Mesothelial cell of epicardium (in vitro differentiated cells): ENCODE results near the gene PNPLA1. TPM values are rescaled to one million over a fixed set of nuclear protein-coding genes. Genes with fewer than 3 reads are reported as not detected.

Experiments
- DNase-seq, 2 experiments: peaks; one replicate each; pipeline ENCODE4 v3.0.0; 2021; ENCODE audit warnings: low spot score in 2 of 2; ENCODE audit not compliant: unreplicated experiment in 2 of 2
- H3K27ac Mint-ChIP-seq: 2 replicates; pipeline ENCODE4 v1.8.0; 2021; ENCODE audit warnings: mixed read lengths
- H3K27me3 Mint-ChIP-seq: 2 replicates; pipeline ENCODE4 v1.8.0; 2021; ENCODE audit warnings: low read depth, mixed read lengths
- H3K36me3 Mint-ChIP-seq: 2 replicates; pipeline ENCODE4 v1.8.0; 2021; ENCODE audit warnings: mixed read lengths
- H3K4me1 Mint-ChIP-seq: 2 replicates; pipeline ENCODE4 v1.8.0; 2021; ENCODE audit warnings: mixed read lengths
- H3K4me3 Mint-ChIP-seq: 2 replicates; pipeline ENCODE4 v1.8.0; 2021; ENCODE audit warnings: mild to moderate bottlenecking, moderate library complexity, mixed read lengths
- H3K9me3 Mint-ChIP-seq: 2 replicates; pipeline ENCODE4 v1.8.0; 2021; ENCODE audit warnings: mixed read lengths
- total RNA-seq: library from RNA; stranded (reverse); gene quantifications from 3 replicates; pipeline ENCODE4 v1.2.1, GENCODE V29; 2021
- TF ChIP-seq, protein P1 (sequence below): fragments of 200-600 bp; sonication (generic); IDR thresholded peaks from one replicate; pipeline ENCODE4 v1.5.0; 2021; ENCODE audit warnings: antibody characterized with exemption; ENCODE audit not compliant: unreplicated experiment

PNPLA1 gene
- total RNA-seq, 1 donor from 2014 or later = not detected

DNA sequence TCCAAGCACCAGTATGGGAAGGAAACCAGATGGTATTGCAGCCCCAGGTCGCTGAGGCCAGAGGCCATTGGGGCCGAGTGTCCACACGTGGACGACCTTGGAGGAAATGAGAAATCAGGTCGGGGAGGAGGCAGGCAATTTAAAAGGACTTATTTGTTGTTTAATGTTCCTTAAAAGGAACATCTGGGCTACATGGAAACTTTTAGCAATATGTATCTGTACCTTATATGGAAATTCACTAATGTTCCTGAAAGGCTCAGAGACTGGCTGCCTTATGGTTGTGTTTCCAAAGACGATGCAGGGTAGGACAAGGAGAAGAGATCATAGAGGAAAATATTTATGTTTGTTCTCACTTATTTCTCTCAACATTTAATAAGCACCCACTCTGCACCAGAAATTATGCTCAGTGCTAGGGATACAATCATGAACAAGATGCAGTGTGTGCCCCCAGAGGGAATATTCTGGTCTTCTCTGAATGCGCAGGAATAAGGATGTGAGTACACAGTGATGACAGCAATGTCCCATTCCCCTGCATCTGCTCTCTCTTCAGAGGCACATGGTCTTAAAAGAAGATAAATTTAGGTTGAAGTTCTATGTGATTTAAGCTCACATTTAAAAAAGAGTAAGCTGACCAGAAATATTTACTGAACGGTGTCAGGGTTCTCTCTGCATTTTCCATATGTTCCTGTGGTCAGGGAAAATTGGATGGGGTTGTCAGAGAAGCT, 63.5 kb downstream of the PNPLA1 start:
- H3K36me3 Mint-ChIP-seq = no peaks in the 10 kb centered on the region
- H3K27me3 Mint-ChIP-seq = peaks cover 32% of the 10 kb centered on the region
- DNase-seq = no peak

DNA sequence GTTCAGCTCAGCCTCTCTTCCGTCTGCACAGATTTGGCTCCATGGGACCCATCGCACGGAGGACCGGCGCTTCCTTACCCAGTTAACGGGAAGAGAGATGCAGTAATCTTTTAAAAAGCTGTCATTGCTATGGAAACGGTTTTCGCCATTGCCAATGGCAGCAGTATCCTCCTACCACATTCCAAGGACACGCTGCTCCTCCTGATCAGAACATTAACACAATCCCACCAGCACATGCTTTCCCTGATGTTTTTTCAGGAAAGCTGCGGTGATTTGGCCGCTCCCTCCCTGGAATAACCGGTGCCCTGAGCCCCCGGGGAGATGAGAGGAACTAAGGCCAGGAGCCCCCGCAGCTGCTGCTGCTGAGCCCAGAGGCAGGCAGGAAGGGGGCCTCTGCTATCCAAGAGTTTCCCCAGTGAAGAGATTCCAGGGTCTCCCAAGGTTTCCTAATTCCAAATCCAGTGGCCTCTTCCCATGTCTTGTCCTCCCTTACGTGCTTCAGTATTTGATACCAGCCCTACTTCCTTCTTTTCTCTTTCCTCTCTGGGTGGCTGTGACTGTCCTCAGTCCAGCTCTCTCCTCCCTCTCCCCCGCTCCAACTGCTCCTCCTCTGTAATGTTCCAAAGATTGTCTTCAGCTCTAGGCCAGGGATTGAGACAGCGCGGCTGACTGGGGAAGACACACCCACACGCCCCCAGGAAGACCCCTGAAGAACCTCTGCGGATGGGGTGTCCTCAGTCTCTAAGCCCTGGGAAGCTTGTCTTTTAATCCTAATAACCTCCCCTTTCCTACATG, 64.3 kb downstream of the PNPLA1 start:
- Mint-ChIP-seq H3K4me3 (no peak overlapping the region), H3K9me3 (no peaks in the 10 kb centered on the region), H3K27me3 (peaks cover 30% of the 10 kb centered on the region), H3K36me3 (no peaks in the 10 kb centered on the region), H3K4me1 (peaks cover 22% of the 10 kb centered on the region), H3K27ac (peak overlapping the region; percentile 66)
- DNase-seq = no peak
- TF ChIP-seq, protein P1, sequence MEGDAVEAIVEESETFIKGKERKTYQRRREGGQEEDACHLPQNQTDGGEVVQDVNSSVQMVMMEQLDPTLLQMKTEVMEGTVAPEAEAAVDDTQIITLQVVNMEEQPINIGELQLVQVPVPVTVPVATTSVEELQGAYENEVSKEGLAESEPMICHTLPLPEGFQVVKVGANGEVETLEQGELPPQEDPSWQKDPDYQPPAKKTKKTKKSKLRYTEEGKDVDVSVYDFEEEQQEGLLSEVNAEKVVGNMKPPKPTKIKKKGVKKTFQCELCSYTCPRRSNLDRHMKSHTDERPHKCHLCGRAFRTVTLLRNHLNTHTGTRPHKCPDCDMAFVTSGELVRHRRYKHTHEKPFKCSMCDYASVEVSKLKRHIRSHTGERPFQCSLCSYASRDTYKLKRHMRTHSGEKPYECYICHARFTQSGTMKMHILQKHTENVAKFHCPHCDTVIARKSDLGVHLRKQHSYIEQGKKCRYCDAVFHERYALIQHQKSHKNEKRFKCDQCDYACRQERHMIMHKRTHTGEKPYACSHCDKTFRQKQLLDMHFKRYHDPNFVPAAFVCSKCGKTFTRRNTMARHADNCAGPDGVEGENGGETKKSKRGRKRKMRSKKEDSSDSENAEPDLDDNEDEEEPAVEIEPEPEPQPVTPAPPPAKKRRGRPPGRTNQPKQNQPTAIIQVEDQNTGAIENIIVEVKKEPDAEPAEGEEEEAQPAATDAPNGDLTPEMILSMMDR = no peak

More for the DNA sequence above, 63.5 kb downstream of the PNPLA1 start:
- Mint-ChIP-seq H3K4me1 (peaks cover 22% of the 10 kb centered on the region), H3K4me3 (no peak overlapping the region), H3K9me3 (no peaks in the 10 kb centered on the region), H3K27ac (no peak overlapping the region)
- TF ChIP-seq, protein P1 = no peak

DNA sequence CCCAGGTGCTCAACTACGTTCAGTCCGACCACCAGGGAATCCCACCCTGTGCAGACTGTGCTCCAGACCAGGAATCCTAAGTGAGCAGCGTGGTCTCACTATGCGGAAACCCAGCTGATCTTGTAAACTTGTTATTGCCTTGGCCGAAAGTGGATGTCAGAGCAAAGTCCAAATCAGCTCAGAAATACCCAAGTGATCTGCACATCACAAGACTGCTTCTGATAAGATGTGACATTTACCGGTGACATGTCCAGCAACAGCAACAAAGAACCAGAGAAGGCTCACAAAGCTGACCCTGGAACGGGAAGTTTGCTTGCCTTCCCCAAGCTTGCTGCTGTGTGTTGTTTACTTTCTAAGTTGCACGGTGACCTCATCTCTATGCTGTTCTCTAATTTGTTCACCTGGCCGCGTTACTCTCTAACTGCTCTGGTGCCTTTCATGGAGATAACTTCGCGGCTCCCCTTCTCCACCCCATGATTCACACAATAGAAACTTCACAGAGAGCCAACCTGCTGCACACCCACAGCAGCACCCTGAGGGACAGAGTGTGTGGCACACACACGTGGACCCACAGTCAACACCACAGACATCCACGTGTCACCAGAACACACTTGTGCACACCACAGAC, 65.1 kb downstream of the PNPLA1 start:
- Mint-ChIP-seq H3K36me3 (no peaks in the 10 kb centered on the region), H3K27me3 (peaks cover 37% of the 10 kb centered on the region), H3K4me3 (no peak overlapping the region), H3K27ac (peak overlapping the region; percentile 66), H3K4me1 (peaks cover 22% of the 10 kb centered on the region), H3K9me3 (no peaks in the 10 kb centered on the region)
- DNase-seq = no peak
- TF ChIP-seq, protein P1 = no peak

DNA sequence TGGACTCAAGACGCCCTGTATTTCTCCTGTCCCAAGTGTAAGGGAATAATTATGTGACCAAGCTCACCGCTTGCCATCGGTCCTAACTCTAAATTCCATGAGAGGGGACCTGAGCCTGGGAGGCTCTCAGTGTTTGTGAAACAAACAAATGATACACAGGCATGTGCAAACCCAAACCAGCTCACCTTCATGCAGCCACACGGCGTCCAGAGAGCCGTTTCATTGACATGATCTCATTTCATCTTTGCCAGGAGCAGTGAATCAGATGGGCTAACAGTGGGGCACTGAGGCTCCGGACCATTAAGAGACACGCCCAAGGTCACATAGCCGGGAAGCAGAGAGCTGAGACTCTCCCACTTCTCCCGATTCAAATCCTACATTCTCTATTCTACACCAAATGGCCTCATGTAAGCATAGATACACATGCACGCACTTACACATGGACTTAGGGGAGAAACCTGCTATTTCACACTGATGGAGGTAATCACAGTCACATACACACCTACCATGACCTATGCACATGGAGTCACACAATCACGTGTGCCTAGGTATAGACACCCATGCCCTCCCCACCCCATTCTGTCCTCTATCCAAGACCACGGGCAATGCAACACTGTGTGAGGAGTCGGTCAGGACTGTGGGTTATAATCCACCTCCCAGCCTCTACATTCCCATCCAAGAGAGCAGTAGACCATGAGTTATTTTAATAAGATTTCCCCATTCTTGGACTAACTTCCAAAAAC, 65.8 kb downstream of the PNPLA1 start:
- TF ChIP-seq, protein P1 = no peak
- no peak overlapping the region for H3K27ac Mint-ChIP-seq
- peaks cover 44% of the 10 kb centered on the region for H3K27me3 Mint-ChIP-seq
- H3K36me3 Mint-ChIP-seq = no peaks in the 10 kb centered on the region
- H3K9me3 Mint-ChIP-seq = no peaks in the 10 kb centered on the region
- no peak overlapping the region for H3K4me3 Mint-ChIP-seq
- DNase-seq = no peak
- H3K4me1 Mint-ChIP-seq = peaks cover 23% of the 10 kb centered on the region

DNA sequence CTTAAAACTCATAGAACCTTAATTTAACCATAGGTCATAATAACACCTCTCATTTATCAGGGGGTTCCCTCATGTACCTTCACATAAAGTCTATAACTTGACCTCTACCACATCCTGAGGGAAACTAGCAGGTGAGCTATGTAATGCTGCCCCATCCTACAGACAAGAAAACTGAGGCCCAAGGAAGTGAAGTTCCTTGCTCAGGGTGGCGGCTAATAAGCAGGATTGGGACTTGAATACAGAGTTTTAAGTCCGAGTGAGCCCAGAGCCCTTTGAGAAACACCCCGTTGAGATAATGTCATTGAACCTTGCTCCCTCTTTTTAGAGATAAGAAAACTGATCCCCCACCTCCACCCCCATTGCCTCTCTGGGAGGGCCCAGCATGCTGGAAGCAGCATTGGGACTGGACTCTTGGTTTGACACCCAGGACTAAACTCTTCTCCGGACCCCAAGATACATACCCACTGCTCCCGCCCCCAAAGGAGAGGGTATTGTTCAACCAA, 66.4 kb downstream of the PNPLA1 start:
- Mint-ChIP-seq H3K36me3 (no peaks in the 10 kb centered on the region), H3K9me3 (no peaks in the 10 kb centered on the region), H3K27ac (no peak overlapping the region), H3K4me3 (no peak overlapping the region), H3K27me3 (peaks cover 48% of the 10 kb centered on the region), H3K4me1 (peaks cover 26% of the 10 kb centered on the region)
- DNase-seq = no peak
- TF ChIP-seq, protein P1 = no peak
